Measurements from ENCODE around the gene GLUD1.
"Not testable (repeated sequence)": the region's sequence is repeated elsewhere in the genome, so short reads cannot be mapped to it uniquely, and the experiment has no call there.

GLUD1 gene

DNA sequence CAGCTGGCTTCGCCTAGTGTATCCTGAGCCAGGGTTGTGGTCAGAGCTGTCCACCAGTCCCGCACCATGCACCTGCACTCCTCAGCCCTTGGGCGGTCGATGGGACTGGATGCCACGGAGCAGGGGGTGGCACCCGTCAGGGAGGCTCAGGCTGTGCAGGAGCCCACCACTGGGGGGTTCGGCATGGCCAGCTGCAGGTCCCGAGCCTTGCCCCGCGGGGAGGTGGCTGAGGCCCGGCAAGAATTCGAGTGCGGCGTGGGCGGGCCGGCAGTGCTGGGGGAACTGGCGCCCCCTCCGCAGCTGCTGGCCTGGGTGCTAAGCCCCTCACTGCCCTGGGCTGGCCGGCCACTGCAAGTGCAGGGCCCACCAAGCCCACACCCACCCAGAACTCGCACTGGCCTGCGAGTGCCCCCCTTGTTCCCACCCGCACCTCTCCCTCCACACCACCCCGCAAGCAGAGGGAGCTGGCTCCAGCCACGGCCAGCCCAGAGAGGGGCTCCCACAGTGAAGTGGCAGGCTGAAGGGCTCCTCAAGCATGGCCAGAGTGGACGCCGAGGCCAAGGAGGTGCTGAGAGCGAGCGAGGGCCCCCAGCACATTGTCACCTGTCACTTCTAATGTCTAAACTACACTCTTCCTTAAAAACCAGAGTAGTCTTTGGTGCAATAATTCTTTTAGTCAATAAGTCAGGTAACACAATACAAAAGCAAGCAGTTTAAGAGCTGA lies 63.6 kb downstream of the GLUD1 start:
- no peak overlapping the region for H3K4me2 ChIP-seq (ENCODE audit: low read length)
- H3K9ac ChIP-seq (ENCODE audit: low read depth, low read length): no peak overlapping the region
- no peak overlapping the region for H3K4me3 ChIP-seq (ENCODE audit: low read length)
- H3K4me1 ChIP-seq (ENCODE audit: control insufficient read depth, insufficient read depth, low read length): no peaks in the 10 kb centered on the region
- no peaks in the 10 kb centered on the region for H3K27me3 ChIP-seq (ENCODE audit: control insufficient read depth, insufficient read depth, low read length)
- H3K9me3 ChIP-seq (replicated peaks; ENCODE audit: low read length): no peaks in the 10 kb centered on the region
- no peaks in the 10 kb centered on the region for H3K36me3 ChIP-seq (ENCODE audit: insufficient read depth, low read length)

DNA sequence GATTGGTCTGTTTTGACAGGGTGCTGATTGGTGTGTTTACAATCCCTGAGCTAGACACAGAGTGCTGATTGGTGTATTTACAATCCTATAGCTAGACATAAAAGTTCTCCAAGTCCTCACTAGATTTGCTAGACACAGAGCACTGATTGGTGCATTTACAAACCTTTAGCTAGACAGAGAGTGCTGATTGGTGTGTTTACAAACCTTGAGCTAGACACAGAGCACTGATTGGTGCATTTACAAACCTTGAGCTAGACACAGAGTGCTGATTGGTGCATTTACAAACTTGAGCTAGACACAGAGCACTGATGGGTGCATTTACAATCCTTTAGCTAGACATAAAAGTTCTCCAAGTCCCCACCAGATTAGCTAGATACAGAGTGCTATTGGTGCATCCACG lies 64.2 kb downstream of the GLUD1 start:
- not testable (repeated sequence) for H3K4me1 ChIP-seq (ENCODE audit: control insufficient read depth, insufficient read depth, low read length); H3K36me3 ChIP-seq (ENCODE audit: insufficient read depth, low read length); H3K4me2 ChIP-seq (ENCODE audit: low read length); H3K27me3 ChIP-seq (ENCODE audit: control insufficient read depth, insufficient read depth, low read length); H3K9ac ChIP-seq (ENCODE audit: low read depth, low read length); H3K9me3 ChIP-seq (replicated peaks; ENCODE audit: low read length); H3K4me3 ChIP-seq (ENCODE audit: low read length)

DNA sequence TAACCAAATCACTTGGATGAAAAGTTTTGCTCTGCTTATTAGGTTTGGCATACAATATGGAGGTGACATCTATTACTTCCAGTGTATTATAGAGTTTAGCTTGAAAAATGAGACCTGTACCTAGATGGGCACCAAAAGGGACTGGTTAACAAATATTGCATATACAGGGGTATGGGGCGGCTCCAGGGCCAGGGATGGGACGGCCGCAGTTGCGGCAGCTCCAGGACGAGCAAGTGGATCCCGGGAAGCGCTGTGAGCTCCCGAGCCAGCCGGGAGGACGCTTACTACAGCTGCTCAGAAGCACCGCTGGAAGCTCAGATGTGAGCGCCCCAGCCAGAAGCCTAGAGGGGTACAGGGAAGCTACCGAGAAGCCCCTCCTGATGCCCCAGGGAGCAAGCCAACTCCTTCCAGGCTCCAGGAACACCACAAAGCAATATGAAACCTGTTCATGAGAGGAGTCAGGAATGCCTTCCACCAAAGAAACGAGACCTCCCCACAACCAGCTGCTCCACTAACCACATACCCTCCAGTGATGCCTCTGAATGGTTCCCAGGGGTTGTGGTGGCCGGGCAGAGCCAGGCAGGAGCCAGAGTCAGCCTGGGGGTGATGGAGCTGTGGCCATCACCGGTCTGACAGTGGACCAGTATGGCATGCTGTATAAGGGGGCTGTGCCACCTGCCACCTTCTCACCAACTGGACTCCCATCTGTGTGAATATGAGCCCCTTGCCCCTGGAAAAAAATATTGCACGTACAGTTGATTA lies 67.7 kb downstream of the GLUD1 start:
- H3K4me2 ChIP-seq (ENCODE audit: low read length); H3K36me3 ChIP-seq (ENCODE audit: insufficient read depth, low read length); H3K27me3 ChIP-seq (ENCODE audit: control insufficient read depth, insufficient read depth, low read length); H3K4me3 ChIP-seq (ENCODE audit: low read length); H3K9me3 ChIP-seq (replicated peaks; ENCODE audit: low read length); H3K9ac ChIP-seq (ENCODE audit: low read depth, low read length); H3K4me1 ChIP-seq (ENCODE audit: control insufficient read depth, insufficient read depth, low read length): not testable (repeated sequence)

DNA sequence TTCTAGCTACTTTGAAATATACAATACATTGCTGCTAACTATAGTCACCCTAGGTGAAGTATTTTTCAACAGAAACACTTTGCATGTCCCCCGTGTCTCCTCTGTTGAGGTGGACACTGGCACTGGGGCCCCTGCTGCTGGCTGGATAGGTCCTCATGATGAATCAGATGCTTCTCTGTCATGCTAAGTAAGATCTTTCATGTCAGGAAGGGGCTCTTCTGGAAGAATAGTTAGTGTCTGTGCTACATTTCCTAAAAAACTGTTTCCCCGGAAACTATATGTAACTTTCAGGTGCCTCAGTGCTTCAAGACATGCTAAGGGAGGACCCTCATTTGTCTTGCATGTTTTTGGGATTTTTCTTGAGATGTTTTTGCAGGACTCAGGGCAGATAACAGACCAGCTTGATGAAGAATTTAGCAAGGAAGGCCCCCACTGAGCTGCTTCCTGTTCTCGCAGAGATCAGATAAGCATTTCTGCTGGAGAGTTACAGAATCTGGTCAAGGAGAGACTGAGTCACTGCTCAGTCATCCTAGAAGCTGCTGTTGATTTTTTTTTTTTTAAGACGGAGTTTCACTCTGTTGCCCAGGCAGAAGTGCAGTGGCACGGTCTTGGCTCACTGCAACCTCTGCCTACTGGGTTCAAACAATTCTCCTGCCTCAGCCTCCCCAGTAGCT lies 69.2 kb downstream of the GLUD1 start:
- H3K27me3 ChIP-seq (ENCODE audit: control insufficient read depth, insufficient read depth, low read length); H3K4me1 ChIP-seq (ENCODE audit: control insufficient read depth, insufficient read depth, low read length); H3K9me3 ChIP-seq (replicated peaks; ENCODE audit: low read length); H3K9ac ChIP-seq (ENCODE audit: low read depth, low read length); H3K4me3 ChIP-seq (ENCODE audit: low read length); H3K36me3 ChIP-seq (ENCODE audit: insufficient read depth, low read length): not testable (repeated sequence)
- H3K4me2 ChIP-seq (ENCODE audit: low read length): peak overlapping the region; percentile 51

DNA sequence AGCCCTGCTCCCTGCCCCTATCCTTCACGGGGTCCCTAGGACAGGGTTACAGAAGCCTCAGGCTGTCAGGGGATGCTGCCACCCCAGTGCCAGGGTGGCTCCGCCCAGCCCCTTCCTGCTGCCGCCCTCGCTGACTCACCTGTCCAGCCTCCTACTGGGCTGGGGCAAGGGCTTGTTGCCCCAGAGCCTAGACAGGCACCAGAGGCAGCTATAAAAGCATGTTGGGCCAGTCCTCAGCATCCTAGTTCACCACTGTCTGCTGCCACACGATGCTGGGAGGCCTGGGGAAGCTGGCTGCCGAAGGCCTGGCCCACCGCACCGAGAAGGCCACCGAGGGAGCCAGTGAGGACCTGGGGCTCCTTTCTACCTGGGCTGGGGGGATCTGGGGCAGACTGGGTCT lies 74.6 kb downstream of the GLUD1 start, which contains the start of gene FAM25A:
TSS of gene FAM25A (plus strand) at position 239 of the 400 bp plus-strand sequence. CDS start at position 270, 31 bp downstream.
- not testable (repeated sequence) for H3K27me3 ChIP-seq (ENCODE audit: control insufficient read depth, insufficient read depth, low read length); H3K9ac ChIP-seq (ENCODE audit: low read depth, low read length)

DNA sequence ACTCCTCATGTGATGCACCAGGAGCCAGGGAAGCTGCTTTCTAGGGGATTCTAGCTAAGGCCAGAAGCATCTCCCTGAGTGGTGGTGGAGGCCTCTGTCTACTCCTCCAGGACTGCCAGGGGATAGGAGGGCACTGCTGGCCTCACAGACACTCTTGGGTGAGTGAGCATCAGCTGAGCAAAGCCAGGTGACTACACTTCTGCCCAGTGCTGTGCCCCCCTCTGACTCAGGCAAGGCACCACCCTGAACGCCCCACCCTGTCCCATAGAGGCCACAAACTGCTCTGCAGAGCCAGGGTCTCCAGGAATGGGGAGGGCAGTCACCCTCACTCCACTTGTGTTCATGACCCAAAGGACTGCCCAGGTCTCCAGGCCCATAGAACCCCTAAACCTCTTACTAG lies 75.1 kb downstream of the GLUD1 start:
- not testable (repeated sequence) for H3K4me1 ChIP-seq (ENCODE audit: control insufficient read depth, insufficient read depth, low read length); H3K4me3 ChIP-seq (ENCODE audit: low read length); H3K36me3 ChIP-seq (ENCODE audit: insufficient read depth, low read length); H3K4me2 ChIP-seq (ENCODE audit: low read length); H3K27me3 ChIP-seq (ENCODE audit: control insufficient read depth, insufficient read depth, low read length); H3K9ac ChIP-seq (ENCODE audit: low read depth, low read length); H3K9me3 ChIP-seq (replicated peaks; ENCODE audit: low read length)

More for the DNA sequence above, 74.6 kb downstream of the GLUD1 start, which contains the start of gene FAM25A:
- H3K9me3 ChIP-seq (replicated peaks; ENCODE audit: low read length); H3K4me3 ChIP-seq (ENCODE audit: low read length); H3K36me3 ChIP-seq (ENCODE audit: insufficient read depth, low read length); H3K4me2 ChIP-seq (ENCODE audit: low read length); H3K4me1 ChIP-seq (ENCODE audit: control insufficient read depth, insufficient read depth, low read length): not testable (repeated sequence)

DNA sequence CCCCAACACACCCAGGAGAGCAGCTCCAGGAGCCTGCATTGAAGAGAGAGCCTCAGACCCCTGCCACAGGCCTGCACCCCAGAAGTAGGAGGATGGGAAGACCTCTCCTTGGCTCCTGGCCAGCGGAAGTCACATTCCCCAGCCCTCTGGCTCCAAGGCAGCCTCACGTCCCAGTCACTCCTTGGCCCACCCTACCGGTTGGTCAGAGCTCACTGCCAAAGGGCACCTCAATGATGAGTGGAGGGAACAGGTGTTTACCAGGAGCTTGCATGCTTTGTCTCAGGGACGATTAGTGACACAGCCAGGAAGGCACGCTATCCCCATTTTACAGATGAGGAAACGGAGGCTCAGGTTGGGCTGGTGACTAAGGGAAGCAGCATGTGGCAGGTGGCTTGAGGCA lies 75.6 kb downstream of the GLUD1 start:
- not testable (repeated sequence) for H3K9me3 ChIP-seq (replicated peaks; ENCODE audit: low read length); H3K9ac ChIP-seq (ENCODE audit: low read depth, low read length); H3K4me2 ChIP-seq (ENCODE audit: low read length); H3K27me3 ChIP-seq (ENCODE audit: control insufficient read depth, insufficient read depth, low read length); H3K36me3 ChIP-seq (ENCODE audit: insufficient read depth, low read length); H3K4me1 ChIP-seq (ENCODE audit: control insufficient read depth, insufficient read depth, low read length); H3K4me3 ChIP-seq (ENCODE audit: low read length)

DNA sequence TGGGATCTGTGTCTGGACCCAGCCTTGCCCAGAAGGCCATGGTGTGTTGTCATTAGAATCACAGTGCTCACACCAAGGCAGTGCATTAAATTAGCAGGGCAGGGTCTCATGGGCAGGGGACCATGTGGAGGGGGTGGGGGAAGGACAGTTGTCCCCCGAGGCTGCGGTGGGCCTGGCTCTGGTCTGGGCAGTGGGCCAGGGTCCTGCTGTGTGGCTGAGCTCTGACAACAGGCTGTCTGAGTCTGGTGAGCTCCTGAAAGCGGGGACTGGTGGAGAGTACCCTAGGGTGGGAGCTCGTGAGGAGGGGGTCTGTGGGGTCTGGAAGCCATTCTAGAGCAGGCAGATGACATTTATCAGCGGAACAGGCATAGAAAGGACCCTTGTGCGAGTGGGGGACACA lies 76.5 kb downstream of the GLUD1 start:
- not testable (repeated sequence) for H3K9ac ChIP-seq (ENCODE audit: low read depth, low read length); H3K9me3 ChIP-seq (replicated peaks; ENCODE audit: low read length); H3K27me3 ChIP-seq (ENCODE audit: control insufficient read depth, insufficient read depth, low read length); H3K4me3 ChIP-seq (ENCODE audit: low read length); H3K4me1 ChIP-seq (ENCODE audit: control insufficient read depth, insufficient read depth, low read length); H3K36me3 ChIP-seq (ENCODE audit: insufficient read depth, low read length); H3K4me2 ChIP-seq (ENCODE audit: low read length)

DNA sequence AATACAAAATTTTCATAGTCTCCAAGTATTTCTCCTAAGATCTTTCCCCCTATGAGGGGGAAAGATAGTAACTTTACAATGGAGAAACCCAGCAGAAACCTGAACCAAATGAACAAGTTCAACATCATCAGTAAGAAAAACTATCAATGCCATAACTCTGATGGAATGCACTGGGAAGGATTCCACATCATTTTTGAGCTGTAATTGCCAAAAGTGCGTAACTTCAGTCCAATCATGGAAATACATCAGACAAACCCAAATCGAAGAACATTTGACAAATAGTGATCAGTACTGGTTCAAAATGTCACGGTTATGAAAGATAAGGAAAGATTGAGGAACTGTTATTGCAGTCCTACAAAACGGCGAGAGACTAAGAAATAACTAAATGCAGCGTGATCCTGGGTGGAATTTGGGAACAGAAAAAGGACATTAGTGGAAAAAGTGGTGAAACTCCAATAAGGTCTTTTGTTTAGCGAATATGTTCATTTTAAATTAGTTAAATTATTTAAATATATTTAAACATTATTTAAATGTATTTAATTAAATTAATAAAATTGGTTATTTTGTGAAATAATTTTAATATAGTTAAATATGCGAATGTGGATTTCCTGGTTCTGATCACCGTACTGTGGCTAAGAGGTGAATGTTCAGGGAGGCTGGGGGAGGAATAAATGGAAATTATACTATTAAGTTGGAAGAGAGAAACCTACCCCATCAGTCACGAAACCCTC lies 79.5 kb downstream of the GLUD1 start:
- not testable (repeated sequence) for H3K9ac ChIP-seq (ENCODE audit: low read depth, low read length); H3K4me2 ChIP-seq (ENCODE audit: low read length); H3K36me3 ChIP-seq (ENCODE audit: insufficient read depth, low read length); H3K4me1 ChIP-seq (ENCODE audit: control insufficient read depth, insufficient read depth, low read length); H3K27me3 ChIP-seq (ENCODE audit: control insufficient read depth, insufficient read depth, low read length); H3K4me3 ChIP-seq (ENCODE audit: low read length); H3K9me3 ChIP-seq (replicated peaks; ENCODE audit: low read length)

DNA sequence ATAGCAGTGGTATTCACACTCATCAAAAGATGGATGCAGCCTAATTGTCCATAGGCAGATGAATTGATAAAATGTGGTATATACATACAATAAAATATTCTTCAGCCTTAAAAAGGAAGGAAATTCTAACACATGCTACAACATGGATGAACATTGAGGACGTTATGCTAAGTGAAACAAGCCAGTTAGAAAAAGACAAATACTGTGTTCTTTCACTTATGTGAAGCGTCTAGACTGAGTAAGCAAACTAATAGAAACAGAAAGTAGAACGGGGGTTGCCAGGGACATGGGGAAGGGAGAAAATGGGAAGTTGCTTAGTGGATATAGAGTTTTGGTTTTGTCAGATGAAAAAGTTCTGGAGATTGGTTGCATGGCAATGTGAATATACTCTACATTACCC lies 81.1 kb downstream of the GLUD1 start:
- not testable (repeated sequence) for H3K4me2 ChIP-seq (ENCODE audit: low read length); H3K9ac ChIP-seq (ENCODE audit: low read depth, low read length); H3K4me3 ChIP-seq (ENCODE audit: low read length); H3K36me3 ChIP-seq (ENCODE audit: insufficient read depth, low read length); H3K4me1 ChIP-seq (ENCODE audit: control insufficient read depth, insufficient read depth, low read length); H3K9me3 ChIP-seq (replicated peaks; ENCODE audit: low read length); H3K27me3 ChIP-seq (ENCODE audit: control insufficient read depth, insufficient read depth, low read length)

DNA sequence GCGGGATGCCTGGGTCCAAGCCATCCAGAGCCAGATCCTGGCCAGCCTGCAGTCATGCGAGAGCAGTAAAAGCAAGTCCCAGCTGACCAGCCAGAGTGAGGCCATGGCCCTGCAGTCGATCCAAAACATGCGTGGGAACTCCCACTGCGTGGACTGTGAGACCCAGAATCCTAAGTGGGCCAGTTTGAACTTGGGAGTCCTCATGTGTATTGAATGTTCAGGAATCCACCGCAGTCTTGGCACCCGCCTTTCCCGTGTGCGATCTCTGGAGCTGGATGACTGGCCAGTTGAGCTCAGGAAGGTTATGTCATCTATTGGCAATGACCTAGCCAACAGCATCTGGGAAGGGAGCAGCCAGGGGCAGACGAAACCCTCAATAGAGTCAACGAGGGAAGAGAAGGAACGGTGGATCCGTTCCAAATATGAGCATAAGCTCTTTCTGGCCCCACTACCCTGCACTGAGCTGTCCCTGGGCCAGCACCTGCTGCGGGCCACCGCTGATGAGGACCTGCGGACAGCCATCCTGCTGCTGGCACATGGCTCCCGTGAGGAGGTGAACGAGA lies 85.4 kb downstream of the GLUD1 start:
- H3K36me3 ChIP-seq (ENCODE audit: insufficient read depth, low read length); H3K27me3 ChIP-seq (ENCODE audit: control insufficient read depth, insufficient read depth, low read length); H3K9ac ChIP-seq (ENCODE audit: low read depth, low read length); H3K4me3 ChIP-seq (ENCODE audit: low read length); H3K9me3 ChIP-seq (replicated peaks; ENCODE audit: low read length); H3K4me1 ChIP-seq (ENCODE audit: control insufficient read depth, insufficient read depth, low read length); H3K4me2 ChIP-seq (ENCODE audit: low read length): not testable (repeated sequence)
